Activated CD4-positive, alpha-beta T cell treated with anti-CD3 and anti-CD28 coated beads for 4 hours (primary cell): Measurements from ENCODE around the gene KRTAP13-2.

Source experiments
- DNase-seq, 2 donors: peaks; one replicate each; pipeline ENCODE4 v3.0.0-alpha.2; 2020

KRTAP13-2 gene

GRCh38 chr21:30372139-30372770 lies at the start of gene KRTAP13-2:
Gene KRTAP13-2 (minus strand): TSS chr21:30372271. CDS start chr21:30372213, 58 bp downstream.
- DNase-seq = no peak

- no peak for DNase-seq
These were observed 43.9 kb upstream of the KRTAP13-2 start for GRCh38 chr21:30415993-30416392.

- no peak for DNase-seq
These were observed 36.9 kb upstream of the KRTAP13-2 start for GRCh38 chr21:30408782-30409494.

- no peak for DNase-seq
These were observed 23.7 kb upstream of the KRTAP13-2 start, which contains the start of gene KRTAP13-1 for GRCh38 chr21:30395731-30396130. Gene KRTAP13-1 (plus strand): TSS chr21:30396031. CDS start chr21:30396087, 56 bp downstream.

GRCh38 chr21:30391492-30392025 lies 19.5 kb upstream of the KRTAP13-2 start:
- no peak for DNase-seq

GRCh38 chr21:30382201-30382600 lies 10.1 kb upstream of the KRTAP13-2 start:
- DNase-seq = no peak

- no peak for DNase-seq
These were observed 16.2 kb downstream of the KRTAP13-2 start for GRCh38 chr21:30355906-30356305.

GRCh38 chr21:30354308-30355005 lies 17.6 kb downstream of the KRTAP13-2 start:
- DNase-seq = no peak

- DNase-seq = no peak
These were observed 20.5 kb downstream of the KRTAP13-2 start for GRCh38 chr21:30351534-30351933.

- DNase-seq = no peak
These were observed 22.5 kb downstream of the KRTAP13-2 start for GRCh38 chr21:30349572-30349971.

GRCh38 chr21:30348506-30348905 lies 23.6 kb downstream of the KRTAP13-2 start, which contains the start of gene KRTAP23-1:
Gene KRTAP23-1 (minus strand): TSS chr21:30348606. CDS start chr21:30348606, 0 bp downstream.
- DNase-seq = no peak

- DNase-seq = no peak
These were observed 27.1 kb downstream of the KRTAP13-2 start for GRCh38 chr21:30345014-30345413.

- DNase-seq = peak in 1 of 2 donors; percentile 14
These were observed 31.1 kb downstream of the KRTAP13-2 start for GRCh38 chr21:30340714-30341573.

- no peak for DNase-seq
These were observed 33.4 kb downstream of the KRTAP13-2 start for GRCh38 chr21:30338717-30339116.

GRCh38 chr21:30337772-30338171 lies 34.3 kb downstream of the KRTAP13-2 start:
- no peak for DNase-seq

GRCh38 chr21:30337276-30337744 lies 34.8 kb downstream of the KRTAP13-2 start, which contains the start of gene KRTAP27-1:
Gene KRTAP27-1 (minus strand): TSS chr21:30337694. CDS start chr21:30337668, 26 bp downstream.
- no peak for DNase-seq

- DNase-seq = no peak
These were observed 35.5 kb downstream of the KRTAP13-2 start for GRCh38 chr21:30336596-30336995.

GRCh38 chr21:30333736-30334135 lies 38.3 kb downstream of the KRTAP13-2 start:
- no peak for DNase-seq

GRCh38 chr21:30332681-30333080 lies 39.4 kb downstream of the KRTAP13-2 start:
- DNase-seq = no peak

- DNase-seq = no peak
These were observed 42.7 kb downstream of the KRTAP13-2 start for GRCh38 chr21:30329203-30329875.

GRCh38 chr21:30326390-30326789 lies 45.7 kb downstream of the KRTAP13-2 start:
- DNase-seq = no peak
